ENCODE data around the gene LRMDA.

Gene LRMDA

DNA sequence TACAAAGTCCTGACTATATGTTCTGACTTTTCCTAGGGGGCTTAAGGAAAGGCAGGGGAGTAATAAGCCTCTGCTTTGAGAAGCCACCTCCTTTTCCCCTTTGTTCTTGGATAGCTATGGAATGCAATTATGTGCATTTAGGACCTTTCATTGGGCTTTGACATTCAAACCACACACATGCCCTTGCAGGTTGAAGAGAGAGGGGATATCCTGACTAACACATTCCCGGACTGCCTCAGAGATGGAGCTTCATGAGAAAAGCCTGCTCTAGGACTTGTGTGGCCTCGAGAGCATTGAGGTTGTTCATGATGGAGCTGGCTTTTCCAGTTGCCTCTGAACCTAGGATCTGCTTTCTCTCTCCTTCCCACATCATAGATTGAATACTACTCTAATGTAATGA is 694.5 kb downstream of the LRMDA start:
- TF ChIP-seq EZH2phosphoT487 (conservative IDR thresholded peaks at IDR 0.05; ENCODE audit: low read length): no peak
- TF ChIP-seq, protein P1, sequence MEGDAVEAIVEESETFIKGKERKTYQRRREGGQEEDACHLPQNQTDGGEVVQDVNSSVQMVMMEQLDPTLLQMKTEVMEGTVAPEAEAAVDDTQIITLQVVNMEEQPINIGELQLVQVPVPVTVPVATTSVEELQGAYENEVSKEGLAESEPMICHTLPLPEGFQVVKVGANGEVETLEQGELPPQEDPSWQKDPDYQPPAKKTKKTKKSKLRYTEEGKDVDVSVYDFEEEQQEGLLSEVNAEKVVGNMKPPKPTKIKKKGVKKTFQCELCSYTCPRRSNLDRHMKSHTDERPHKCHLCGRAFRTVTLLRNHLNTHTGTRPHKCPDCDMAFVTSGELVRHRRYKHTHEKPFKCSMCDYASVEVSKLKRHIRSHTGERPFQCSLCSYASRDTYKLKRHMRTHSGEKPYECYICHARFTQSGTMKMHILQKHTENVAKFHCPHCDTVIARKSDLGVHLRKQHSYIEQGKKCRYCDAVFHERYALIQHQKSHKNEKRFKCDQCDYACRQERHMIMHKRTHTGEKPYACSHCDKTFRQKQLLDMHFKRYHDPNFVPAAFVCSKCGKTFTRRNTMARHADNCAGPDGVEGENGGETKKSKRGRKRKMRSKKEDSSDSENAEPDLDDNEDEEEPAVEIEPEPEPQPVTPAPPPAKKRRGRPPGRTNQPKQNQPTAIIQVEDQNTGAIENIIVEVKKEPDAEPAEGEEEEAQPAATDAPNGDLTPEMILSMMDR (IDR thresholded peaks at IDR 0.05; ENCODE audit: insufficient read depth, low read length, poor library complexity, severe bottlenecking): no peak
- no peaks in the 10 kb centered on the region for H4K20me1 ChIP-seq (ENCODE audit: low read depth, low read length)
- no peaks in the 10 kb centered on the region for H3K27me3 ChIP-seq (ENCODE audit: low read length)
- no peaks in the 10 kb centered on the region for H3K9me2 ChIP-seq (replicated peaks; ENCODE audit: insufficient read depth, low read length)
- no peaks in the 10 kb centered on the region for H3K36me3 ChIP-seq (ENCODE audit: low read length)
- H3F3A ChIP-seq (ENCODE audit: insufficient read depth): no peaks in the 10 kb centered on the region
- H3K27ac ChIP-seq (ENCODE audit: low read depth, low read length): no peak overlapping the region
- H2AFZ ChIP-seq (ENCODE audit: low read depth, low read length, severe bottlenecking): no peak overlapping the region
- no peak overlapping the region for H3K9ac ChIP-seq (ENCODE audit: low read length)
- no peaks in the 10 kb centered on the region for H3K79me2 ChIP-seq (ENCODE audit: insufficient read depth, low read length)
- H3K4me2 ChIP-seq (ENCODE audit: low read depth, low read length, poor library complexity, severe bottlenecking): no peak overlapping the region
- no peaks in the 10 kb centered on the region for H3K9me3 ChIP-seq (ENCODE audit: insufficient read depth, low read length)
- H3K4me3 ChIP-seq (ENCODE audit: insufficient read depth, low read length, poor library complexity, severe bottlenecking): no peak overlapping the region

DNA sequence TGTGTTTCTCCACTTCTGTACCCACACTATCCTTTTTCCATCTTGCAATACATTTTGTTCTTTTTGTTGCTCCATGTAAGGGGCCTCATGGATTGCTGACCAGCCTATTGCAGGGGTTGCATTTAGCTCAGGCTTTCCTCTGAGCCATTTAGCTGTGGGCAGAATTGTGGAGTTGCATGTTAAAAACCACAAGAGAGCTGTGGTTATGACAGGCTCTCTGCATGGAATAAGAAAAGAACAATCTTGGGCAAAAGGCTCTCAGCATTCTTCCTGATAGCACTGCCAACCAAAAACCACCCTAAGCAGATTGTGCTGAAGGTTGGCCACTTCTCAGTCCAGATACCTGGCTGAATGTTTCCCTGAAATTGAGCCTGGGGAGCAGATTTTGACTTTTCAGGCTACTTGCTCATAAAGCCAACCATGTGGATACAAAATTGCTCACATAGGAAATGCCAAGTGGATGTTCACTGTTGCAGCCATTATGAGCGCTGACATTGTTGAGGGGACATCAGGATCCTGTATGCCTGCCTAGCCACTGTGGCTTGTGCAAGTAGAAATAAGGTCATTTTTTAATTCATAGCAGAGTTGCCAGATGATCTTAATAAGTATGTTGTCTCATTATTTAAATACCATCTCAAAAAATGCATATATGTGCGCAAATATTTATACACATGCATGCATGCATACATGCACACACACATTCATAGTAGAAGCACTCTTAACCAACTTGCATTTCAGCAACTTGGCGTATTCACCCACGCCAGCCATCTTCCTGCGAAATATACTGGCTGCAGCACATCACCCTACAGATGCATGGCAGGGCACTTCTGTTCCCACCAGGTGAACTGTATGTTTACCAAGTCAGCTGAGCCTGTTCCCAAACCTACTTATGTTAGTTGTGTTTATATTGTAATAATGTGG is 695.4 kb downstream of the LRMDA start:
- Histone ChIP-seq H3K27me3 (ENCODE audit: low read length) (no peaks in the 10 kb centered on the region), H3K9me3 (ENCODE audit: insufficient read depth, low read length) (no peaks in the 10 kb centered on the region), H3K79me2 (ENCODE audit: insufficient read depth, low read length) (no peaks in the 10 kb centered on the region), H2AFZ (ENCODE audit: low read depth, low read length, severe bottlenecking) (no peak overlapping the region), H3K4me2 (ENCODE audit: low read depth, low read length, poor library complexity, severe bottlenecking) (no peak overlapping the region), H3K9ac (ENCODE audit: low read length) (no peak overlapping the region), H3K4me3 (ENCODE audit: insufficient read depth, low read length, poor library complexity, severe bottlenecking) (no peak overlapping the region), H3F3A (ENCODE audit: insufficient read depth) (no peaks in the 10 kb centered on the region), H3K27ac (ENCODE audit: low read depth, low read length) (no peak overlapping the region), H4K20me1 (ENCODE audit: low read depth, low read length) (no peaks in the 10 kb centered on the region), H3K9me2 (replicated peaks; ENCODE audit: insufficient read depth, low read length) (no peaks in the 10 kb centered on the region), H3K36me3 (ENCODE audit: low read length) (no peaks in the 10 kb centered on the region)
- TF ChIP-seq, protein P1 (IDR thresholded peaks at IDR 0.05; ENCODE audit: insufficient read depth, low read length, poor library complexity, severe bottlenecking): no peak
- TF ChIP-seq EZH2phosphoT487 (conservative IDR thresholded peaks at IDR 0.05; ENCODE audit: low read length): no peak

DNA sequence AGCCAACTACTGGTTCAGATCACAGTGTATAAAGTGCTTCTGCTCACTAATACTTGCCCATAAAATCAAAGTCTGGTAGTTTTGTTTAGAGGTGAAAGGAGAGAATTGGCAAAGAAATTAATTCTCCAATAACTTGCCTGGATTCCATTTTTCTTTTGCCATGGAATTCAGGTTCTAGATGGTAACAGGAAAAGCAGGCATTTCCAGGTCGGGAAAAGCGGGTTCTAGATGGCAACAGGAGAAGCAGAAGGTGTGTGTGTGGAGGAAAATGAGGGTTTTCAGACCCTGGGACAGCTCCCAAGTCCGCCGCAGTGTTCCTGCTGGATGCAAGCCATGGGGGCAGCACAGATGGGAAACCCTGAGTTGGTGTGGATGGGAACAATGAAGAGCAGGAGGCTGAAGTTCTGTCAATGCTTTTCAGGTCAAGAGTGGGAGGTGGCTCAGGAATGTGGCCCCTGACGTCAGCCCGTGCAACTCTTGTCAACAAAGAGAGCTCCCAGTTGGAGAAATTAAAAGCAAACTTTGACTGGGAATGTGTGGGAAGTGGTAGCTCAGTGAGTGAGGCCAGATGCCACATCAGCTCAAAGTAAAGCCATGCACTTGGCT is 696.7 kb downstream of the LRMDA start:
- Histone ChIP-seq H2AFZ (ENCODE audit: low read depth, low read length, severe bottlenecking) (no peak overlapping the region), H3F3A (ENCODE audit: insufficient read depth) (no peaks in the 10 kb centered on the region), H3K27me3 (ENCODE audit: low read length) (no peaks in the 10 kb centered on the region), H3K9me2 (replicated peaks; ENCODE audit: insufficient read depth, low read length) (no peaks in the 10 kb centered on the region), H3K27ac (ENCODE audit: low read depth, low read length) (no peak overlapping the region), H3K9me3 (ENCODE audit: insufficient read depth, low read length) (no peaks in the 10 kb centered on the region), H3K36me3 (ENCODE audit: low read length) (no peaks in the 10 kb centered on the region), H3K9ac (ENCODE audit: low read length) (no peak overlapping the region), H3K4me2 (ENCODE audit: low read depth, low read length, poor library complexity, severe bottlenecking) (no peak overlapping the region), H4K20me1 (ENCODE audit: low read depth, low read length) (no peaks in the 10 kb centered on the region), H3K4me3 (ENCODE audit: insufficient read depth, low read length, poor library complexity, severe bottlenecking) (no peak overlapping the region), H3K79me2 (ENCODE audit: insufficient read depth, low read length) (no peaks in the 10 kb centered on the region)
- no peak for TF ChIP-seq EZH2phosphoT487 (conservative IDR thresholded peaks at IDR 0.05; ENCODE audit: low read length)
- TF ChIP-seq, protein P1 (IDR thresholded peaks at IDR 0.05; ENCODE audit: insufficient read depth, low read length, poor library complexity, severe bottlenecking): no peak

Measured in SU-DHL-6 (cell line).